ENCODE measurements around the gene LYSMD2.

GRCh38 chr15:51738553-51738952 is 1.1 kb upstream of the LYSMD2 start:
- TF ChIP-seq JUND (IDR thresholded peaks at IDR 0.05; ENCODE audit: low read length), result no peak
- no peak for TF ChIP-seq TEAD4 (IDR thresholded peaks at IDR 0.05; ENCODE audit: low read depth, low read length)
- TF ChIP-seq EZH2 (IDR thresholded peaks at IDR 0.05; ENCODE audit: low read depth, low read length, severe bottlenecking), result no peak
- no peak for TF ChIP-seq POLR2A (IDR thresholded peaks at IDR 0.05; ENCODE audit: control extremely low read depth in 1 of 2, low read depth in 2 of 2, low read length in 2 of 2)
- TF ChIP-seq, protein P1, sequence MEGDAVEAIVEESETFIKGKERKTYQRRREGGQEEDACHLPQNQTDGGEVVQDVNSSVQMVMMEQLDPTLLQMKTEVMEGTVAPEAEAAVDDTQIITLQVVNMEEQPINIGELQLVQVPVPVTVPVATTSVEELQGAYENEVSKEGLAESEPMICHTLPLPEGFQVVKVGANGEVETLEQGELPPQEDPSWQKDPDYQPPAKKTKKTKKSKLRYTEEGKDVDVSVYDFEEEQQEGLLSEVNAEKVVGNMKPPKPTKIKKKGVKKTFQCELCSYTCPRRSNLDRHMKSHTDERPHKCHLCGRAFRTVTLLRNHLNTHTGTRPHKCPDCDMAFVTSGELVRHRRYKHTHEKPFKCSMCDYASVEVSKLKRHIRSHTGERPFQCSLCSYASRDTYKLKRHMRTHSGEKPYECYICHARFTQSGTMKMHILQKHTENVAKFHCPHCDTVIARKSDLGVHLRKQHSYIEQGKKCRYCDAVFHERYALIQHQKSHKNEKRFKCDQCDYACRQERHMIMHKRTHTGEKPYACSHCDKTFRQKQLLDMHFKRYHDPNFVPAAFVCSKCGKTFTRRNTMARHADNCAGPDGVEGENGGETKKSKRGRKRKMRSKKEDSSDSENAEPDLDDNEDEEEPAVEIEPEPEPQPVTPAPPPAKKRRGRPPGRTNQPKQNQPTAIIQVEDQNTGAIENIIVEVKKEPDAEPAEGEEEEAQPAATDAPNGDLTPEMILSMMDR (IDR thresholded peaks at IDR 0.05; ENCODE audit: control extremely low read depth in 1 of 3, insufficient read depth in 1 of 3, low read depth in 1 of 3, low read length in 3 of 3), result no peak
- no peak for TF ChIP-seq SIN3A (conservative IDR thresholded peaks at IDR 0.05 in 1 of 2, IDR thresholded peaks at IDR 0.05 in 1 of 2; ENCODE audit: low read depth in 1 of 2, low read length in 2 of 2)
- no peak for TF ChIP-seq POLR2AphosphoS5 (IDR thresholded peaks at IDR 0.05; ENCODE audit: low read depth, low read length)
- TF ChIP-seq USF2 (IDR thresholded peaks at IDR 0.05; ENCODE audit: low read length), result no peak
- no peak for TF ChIP-seq EP300 (IDR thresholded peaks at IDR 0.05; ENCODE audit: borderline replicate concordance in 1 of 2, low read depth in 2 of 2, low read length in 2 of 2)

Measured in H1 (cell line).